Suppressor macrophage treated with lipopolysaccharide for 4 hours (primary cell): ENCODE measurements around the gene ANKS3.

Experiments used
- DNase-seq: peaks from one replicate; pipeline ENCODE4 v3.0.0-alpha.2; 2020

Gene ANKS3

GRCh38 chr16:4683255-4684057, 50.6 kb downstream of the ANKS3 start:
- DNase-seq: no peak

- peak; percentile 64 for DNase-seq
Observed at GRCh38 chr16:4682616-4683254, 51.3 kb downstream of the ANKS3 start.

- peak; percentile 52 for DNase-seq
Observed at GRCh38 chr16:4682084-4682591, 51.9 kb downstream of the ANKS3 start.

GRCh38 chr16:4681471-4682083, 52.5 kb downstream of the ANKS3 start:
- DNase-seq: no peak

GRCh38 chr16:4680673-4681470, 53.2 kb downstream of the ANKS3 start:
- DNase-seq: no peak

GRCh38 chr16:4679850-4680636, 54.0 kb downstream of the ANKS3 start:
- DNase-seq: peak; percentile 88

- no peak for DNase-seq
Observed at GRCh38 chr16:4679156-4679849, 54.8 kb downstream of the ANKS3 start.

GRCh38 chr16:4678596-4678995, 55.5 kb downstream of the ANKS3 start:
- no peak for DNase-seq

GRCh38 chr16:4677994-4678393, 56.1 kb downstream of the ANKS3 start:
- no peak for DNase-seq

GRCh38 chr16:4677390-4677789, 56.7 kb downstream of the ANKS3 start:
- DNase-seq: no peak

- DNase-seq: no peak
Observed at GRCh38 chr16:4676831-4677230, 57.2 kb downstream of the ANKS3 start.

- DNase-seq: no peak
Observed at GRCh38 chr16:4675864-4676786, 57.9 kb downstream of the ANKS3 start.

GRCh38 chr16:4674926-4675530, 59.0 kb downstream of the ANKS3 start:
- no peak for DNase-seq

GRCh38 chr16:4673387-4674046, 60.6 kb downstream of the ANKS3 start:
- DNase-seq: no peak

- no peak for DNase-seq
Observed at GRCh38 chr16:4668313-4668960, 65.6 kb downstream of the ANKS3 start.

GRCh38 chr16:4667203-4667963, 66.7 kb downstream of the ANKS3 start:
- no peak for DNase-seq

GRCh38 chr16:4666537-4667202, 67.4 kb downstream of the ANKS3 start:
- no peak for DNase-seq
